22Rv1 (cell line): ENCODE measurements around the gene PPP2R5C.

ENCODE experiments used
- CTCF ChIP-seq: fragments of 450-650 bp; IDR thresholded peaks from 2 replicates; pipeline ENCODE4 v1.5.1; 2017; ENCODE audit warnings: mild to moderate bottlenecking
- ZFX ChIP-seq: fragments of 450-650 bp; IDR thresholded peaks from 2 replicates; pipeline ENCODE4 v1.6.1; 2017; ENCODE audit warnings: antibody characterized with exemption, borderline replicate concordance

DNA sequence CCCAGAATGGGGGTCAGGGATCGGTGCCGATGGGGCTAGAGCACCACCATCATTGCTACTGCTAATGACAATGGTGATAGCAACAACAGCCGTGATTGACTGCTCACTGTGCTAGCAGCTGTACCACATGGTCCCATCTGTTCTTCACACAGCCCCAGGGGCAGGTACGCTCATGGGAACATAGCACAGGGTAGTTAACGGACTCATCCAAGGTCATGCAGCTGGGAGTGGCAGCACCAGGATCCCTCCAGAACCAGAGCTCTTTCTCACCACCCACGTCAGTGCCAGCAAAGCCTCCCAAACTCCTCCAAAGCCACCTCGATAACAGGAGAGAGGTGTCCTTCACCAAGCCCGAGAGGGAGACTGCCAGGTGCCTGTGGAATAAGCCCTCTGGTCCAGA lies 191.6 kb downstream of the PPP2R5C start:
- no peak for TF ChIP-seq CTCF
- no peak for TF ChIP-seq ZFX
